HCT116 (cell line): ENCODE data around the gene SGSH. TPM values are rescaled to one million over a fixed set of nuclear protein-coding genes. Genes with fewer than 3 reads are reported as not detected.

Source experiments
- ATAC-seq: fragments of 200-7000 bp; cut with Tn5 transposase; 2 replicates; pipeline ENCODE4 v1.9.1; 2020; ENCODE audit warnings: mild to moderate bottlenecking, moderate library complexity
- BruUV-seq: library from RNA; stranded (reverse); fragments of 400-500 nt; replicated peaks from 2 replicates; lab custom pipeline; 2021; lab: Mats Ljungman, UMichigan
- CTCF ChIA-PET: fragments of 300-600 bp; sonication (Branson Sonifier 250); formaldehyde crosslinking; loops from one replicate; lab custom pipeline; 2021; ENCODE audit warnings: antibody characterized with exemption; lab: Charles Lee
- POLR2A ChIA-PET: fragments of 300-600, 350-600 bp; sonication (Branson Sonifier 250); formaldehyde crosslinking; loops from one replicate; lab custom pipeline; 2021; ENCODE audit warnings: antibody characterized with exemption; lab: Charles Lee
- RAD21 ChIA-PET, 2 experiments: fragments of 300-600 bp; sonication (Branson Sonifier 250); formaldehyde crosslinking; loops; one replicate each; lab custom pipeline; 2023; ENCODE audit warnings: low total read pairs in 2 of 2; ENCODE audit not compliant: uncharacterized antibody in 2 of 2, unreplicated experiment in 2 of 2, low non-redundant PET in 1 of 2; lab: Charles Lee
- DNase-seq: peaks from one replicate; pipeline ENCODE4 v3.0.0-alpha.2; 2010; ENCODE audit warnings: low read depth, low spot score
- H2AFZ ChIP-seq: fragments of 200-600 bp; shearing (Covaris generic), sonication (generic); 2 replicates; pipeline ENCODE4 v1.6.1; 2017; ENCODE audit warnings: low read depth, mixed run types, mixed read lengths, antibody characterized with exemption, low read length; ENCODE audit not compliant: poor library complexity, severe bottlenecking
- H3K27ac ChIP-seq: 2 replicates; pipeline ENCODE4 v1.5.1; 2012; ENCODE audit warnings: low read depth, low read length
- H3K27me3 ChIP-seq: fragments of 200-600 bp; sonication (generic); 2 replicates; pipeline ENCODE4 v1.6.1; 2016; ENCODE audit warnings: mixed run types, low read length, mixed read lengths; ENCODE audit not compliant: insufficient read depth
- H3K36me3 ChIP-seq, 2 experiments: fragments of 200-500 bp in 1 of 2; fragments of 200-600 bp in 1 of 2; sonication (Bioruptor generic) in 1 of 2; sonication (generic) in 1 of 2; 2 replicates each; pipeline versions ENCODE4 v1.5.1 to v1.6.1; 2014 to 2016; ENCODE audit warnings: low read length in 2 of 2, inconsistent platforms in 1 of 2, mixed read lengths in 1 of 2, mixed run types in 1 of 2; ENCODE audit not compliant: insufficient read depth in 2 of 2, control insufficient read depth in 1 of 2
- H3K4me1 ChIP-seq, 2 experiments: fragments of 200-600 bp in 1 of 2; sonication (generic) in 1 of 2; 2 replicates each; pipeline versions ENCODE4 v1.5.1 to v1.6.1; 2012 to 2017; ENCODE audit warnings: low read length in 2 of 2, inconsistent platforms in 1 of 2, mild to moderate bottlenecking in 1 of 2, mixed read lengths in 1 of 2, mixed run types in 1 of 2, moderate library complexity in 1 of 2; ENCODE audit not compliant: insufficient read depth in 2 of 2, control insufficient read depth in 1 of 2
- H3K4me2 ChIP-seq: fragments of 200-600 bp; sonication (generic); 2 replicates; pipeline ENCODE4 v1.6.1; 2017; ENCODE audit warnings: mixed run types, low read length, mixed read lengths
- H3K4me3 ChIP-seq, 2 experiments: fragments of 200-600 bp in 1 of 2; sonication (generic) in 1 of 2; replicated peaks in 1 of 2; 2 replicates each; pipeline ENCODE4 v1.5.1; 2011 to 2016; ENCODE audit warnings: low read length in 2 of 2, control low read depth in 1 of 2, low read depth in 1 of 2, mild to moderate bottlenecking in 1 of 2, mixed read lengths in 1 of 2, mixed run types in 1 of 2
- H3K79me2 ChIP-seq: fragments of 200-600 bp; sonication (generic); 2 replicates; pipeline ENCODE4 v1.6.1; 2017; ENCODE audit warnings: mild to moderate bottlenecking, mixed run types, low read length, moderate library complexity, mixed read lengths; ENCODE audit not compliant: insufficient read depth
- H3K9ac ChIP-seq: fragments of 200-600 bp; sonication (generic); 2 replicates; pipeline ENCODE4 v1.6.1; 2016; ENCODE audit warnings: low read length, mixed read lengths
- H3K9me2 ChIP-seq: fragments of 200-600 bp; sonication (generic), shearing (Covaris generic); 2 replicates; pipeline ENCODE4 v1.6.1; 2017; ENCODE audit warnings: mixed run types, mild to moderate bottlenecking, moderate library complexity; ENCODE audit not compliant: insufficient read depth
- H3K9me3 ChIP-seq, 2 experiments: fragments of 200-500 bp in 1 of 2; fragments of 200-600 bp in 1 of 2; sonication (Bioruptor generic) in 1 of 2; sonication (generic) in 1 of 2; 2 replicates each; pipeline ENCODE4 v1.6.1; 2014 to 2017; ENCODE audit warnings: low read length in 2 of 2, mixed read lengths in 2 of 2, inconsistent platforms in 1 of 2, low read depth in 1 of 2, mild to moderate bottlenecking in 1 of 2, mixed run types in 1 of 2, moderate library complexity in 1 of 2; ENCODE audit not compliant: control insufficient read depth in 1 of 2, insufficient read depth in 1 of 2
- H4K20me1 ChIP-seq: fragments of 200-600 bp; sonication (generic), shearing (Covaris generic); 2 replicates; pipeline ENCODE4 v1.6.1; 2017; ENCODE audit warnings: mixed run types, mild to moderate bottlenecking, moderate library complexity; ENCODE audit not compliant: insufficient read depth
- CTCF ChIP-seq, 3 experiments: fragments of 200-600 bp in 1 of 3; sonication (generic) in 1 of 3; IDR thresholded peaks in 2 of 3; conservative IDR thresholded peaks in 1 of 3; 2 replicates each; pipeline ENCODE4 v1.5.1; 2012 to 2017; ENCODE audit warnings: low read depth in 2 of 3, low read length in 2 of 3, antibody characterized with exemption in 1 of 3, borderline replicate concordance in 1 of 3, control low read depth in 1 of 3, mild to moderate bottlenecking in 1 of 3, mixed read lengths in 1 of 3, mixed run types in 1 of 3, moderate library complexity in 1 of 3; ENCODE audit not compliant: insufficient read depth in 1 of 3
- JUND ChIP-seq: IDR thresholded peaks from 2 replicates; pipeline ENCODE4 v1.6.1; 2012
- SIN3A ChIP-seq: IDR thresholded peaks from 2 replicates; pipeline ENCODE4 v1.6.1; 2012; ENCODE audit warnings: low read depth
- SP1 ChIP-seq: IDR thresholded peaks from 2 replicates; pipeline ENCODE4 v1.6.1; 2012; ENCODE audit warnings: low read depth
- intact Hi-C: fragments of 100-400 bp; cut with micrococcal nuclease; formaldehyde crosslinking; loops from 2 replicates; pipeline ENCODE4 v1.10.0; 2022
- total RNA-seq: library from RNA; stranded (reverse); gene quantifications from one replicate; pipeline ENCODE4 v1.2.1, GENCODE V29; 2021; ENCODE audit not compliant: unreplicated experiment
- TF ChIP-seq, protein P1 (sequence below): IDR thresholded peaks from 2 replicates; pipeline ENCODE4 v1.6.1; 2012; ENCODE audit warnings: low read depth

SGSH gene
- total RNA-seq, 1 experiment from 2014 or later = 34.4 TPM

DNA sequence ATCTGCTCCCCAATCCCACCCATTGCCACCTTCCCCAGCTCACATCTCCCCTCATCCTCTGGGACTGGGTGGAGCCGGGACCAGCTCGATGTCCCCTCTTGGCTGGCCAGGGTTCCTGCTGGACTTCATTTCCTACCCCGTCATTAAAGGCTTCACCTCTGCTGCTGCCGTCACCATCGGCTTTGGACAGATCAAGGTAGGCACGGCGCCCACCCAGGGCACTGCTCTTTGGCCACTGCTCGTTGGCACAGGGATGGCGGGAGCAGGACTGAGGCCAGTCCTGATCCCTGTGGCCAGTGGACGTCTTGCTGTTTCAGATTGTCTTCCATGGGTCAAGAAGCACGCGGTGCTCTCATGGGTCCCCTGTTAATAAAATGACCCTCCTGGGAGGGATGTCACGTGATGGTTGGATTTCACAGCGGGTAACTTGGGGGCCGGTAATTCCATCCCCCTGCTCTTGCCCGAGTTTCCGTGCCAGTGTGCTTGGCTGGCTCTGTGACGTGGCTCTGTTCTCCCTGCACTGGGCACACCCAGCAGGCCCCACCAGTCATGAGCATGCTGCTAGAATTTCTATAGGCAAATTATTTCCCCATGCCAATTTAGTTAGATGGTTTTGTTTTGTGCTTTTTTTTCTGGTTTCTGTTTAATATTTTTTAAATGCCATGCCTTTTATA, 3.1 kb upstream of the SGSH start (continued):
- TF ChIP-seq CTCF (IDR thresholded peaks at IDR 0.05 in 2 of 3, conservative IDR thresholded peaks at IDR 0.05 in 1 of 3; ENCODE audit: borderline replicate concordance in 1 of 3, insufficient read depth in 1 of 3, low read depth in 2 of 3, low read length in 2 of 3) (no peak), JUND (no peak), SIN3A (no peak), SP1 (no peak)
- TF ChIP-seq, all 23 proteins: peak for 0

DNA sequence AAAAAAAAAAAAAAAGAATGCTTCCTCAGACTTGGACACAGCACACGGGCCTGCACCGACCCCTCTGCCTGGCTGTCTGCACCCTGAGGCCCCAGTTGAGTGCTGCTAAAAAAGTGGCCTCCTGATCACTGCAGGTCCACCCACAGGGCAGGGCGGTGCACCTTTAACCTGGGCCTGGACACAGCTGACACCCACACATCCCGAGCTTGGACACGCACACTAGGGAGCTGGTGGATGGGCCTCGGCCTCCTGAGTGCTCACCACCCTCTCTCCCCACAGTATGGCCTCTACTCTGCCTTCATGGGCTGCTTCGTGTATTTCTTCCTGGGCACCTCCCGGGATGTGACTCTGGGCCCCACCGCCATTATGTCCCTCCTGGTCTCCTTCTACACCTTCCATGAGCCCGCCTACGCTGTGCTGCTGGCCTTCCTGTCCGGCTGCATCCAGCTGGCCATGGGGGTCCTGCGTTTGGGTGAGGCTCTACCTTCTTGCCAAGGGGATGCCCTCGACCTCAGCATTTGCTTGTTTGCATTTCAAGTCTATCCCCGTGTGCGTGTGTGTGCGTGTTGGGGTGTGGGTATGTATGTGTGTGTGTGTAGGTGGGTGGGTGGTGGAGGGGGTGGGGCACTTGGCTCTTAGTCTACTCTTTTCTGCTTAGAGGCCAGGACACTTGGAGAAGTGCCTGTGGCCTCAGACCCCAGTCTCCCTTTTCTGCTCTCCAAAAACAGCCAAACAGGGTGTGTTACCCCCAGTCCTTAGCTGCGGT, 2.4 kb upstream of the SGSH start:
- no peak overlapping the region for H3K9ac ChIP-seq
- H3K27ac ChIP-seq = no peak overlapping the region; the same call in 1 of the 2 replicates
- H3K79me2 ChIP-seq = peaks cover 15% of the 10 kb centered on the region
- H3K4me2 ChIP-seq = no peak overlapping the region
- TF ChIP-seq, protein P1, sequence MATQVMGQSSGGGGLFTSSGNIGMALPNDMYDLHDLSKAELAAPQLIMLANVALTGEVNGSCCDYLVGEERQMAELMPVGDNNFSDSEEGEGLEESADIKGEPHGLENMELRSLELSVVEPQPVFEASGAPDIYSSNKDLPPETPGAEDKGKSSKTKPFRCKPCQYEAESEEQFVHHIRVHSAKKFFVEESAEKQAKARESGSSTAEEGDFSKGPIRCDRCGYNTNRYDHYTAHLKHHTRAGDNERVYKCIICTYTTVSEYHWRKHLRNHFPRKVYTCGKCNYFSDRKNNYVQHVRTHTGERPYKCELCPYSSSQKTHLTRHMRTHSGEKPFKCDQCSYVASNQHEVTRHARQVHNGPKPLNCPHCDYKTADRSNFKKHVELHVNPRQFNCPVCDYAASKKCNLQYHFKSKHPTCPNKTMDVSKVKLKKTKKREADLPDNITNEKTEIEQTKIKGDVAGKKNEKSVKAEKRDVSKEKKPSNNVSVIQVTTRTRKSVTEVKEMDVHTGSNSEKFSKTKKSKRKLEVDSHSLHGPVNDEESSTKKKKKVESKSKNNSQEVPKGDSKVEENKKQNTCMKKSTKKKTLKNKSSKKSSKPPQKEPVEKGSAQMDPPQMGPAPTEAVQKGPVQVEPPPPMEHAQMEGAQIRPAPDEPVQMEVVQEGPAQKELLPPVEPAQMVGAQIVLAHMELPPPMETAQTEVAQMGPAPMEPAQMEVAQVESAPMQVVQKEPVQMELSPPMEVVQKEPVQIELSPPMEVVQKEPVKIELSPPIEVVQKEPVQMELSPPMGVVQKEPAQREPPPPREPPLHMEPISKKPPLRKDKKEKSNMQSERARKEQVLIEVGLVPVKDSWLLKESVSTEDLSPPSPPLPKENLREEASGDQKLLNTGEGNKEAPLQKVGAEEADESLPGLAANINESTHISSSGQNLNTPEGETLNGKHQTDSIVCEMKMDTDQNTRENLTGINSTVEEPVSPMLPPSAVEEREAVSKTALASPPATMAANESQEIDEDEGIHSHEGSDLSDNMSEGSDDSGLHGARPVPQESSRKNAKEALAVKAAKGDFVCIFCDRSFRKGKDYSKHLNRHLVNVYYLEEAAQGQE = no peak
- TF ChIP-seq, all 23 proteins: peak for 0
- POLR2A ChIA-PET = interaction anchor here (0.6 kb wide), 1 partner anchor 383 kb away, joined by 5 read pairs; the partner anchor contains the start of gene CBX4
- Histone ChIP-seq H3K9me2 (no peaks in the 10 kb centered on the region), H3K4me1 (peaks cover 8 to 15% of the 10 kb centered on the region in 2 experiments; a peak in 3 of 4 replicates), H3K4me3 (no peak overlapping the region), H2AFZ (no peak overlapping the region), H3K9me3 (no peaks in the 10 kb centered on the region), H3K36me3 (peaks cover 0 to 3% of the 10 kb centered on the region in 2 experiments; a peak in 1 of 4 replicates), H3K27me3 (no peaks in the 10 kb centered on the region), H4K20me1 (no peaks in the 10 kb centered on the region)
- no peak for DNase-seq
- RAD21 ChIA-PET = interaction anchor here in 1 of 2 experiments (0.6 kb wide), 1 partner anchor 76 kb away, joined by 3 read pairs; no protein-coding TSS in a partner anchor
- ATAC-seq = no peak
- intact Hi-C loops = no loop called here
- CTCF ChIA-PET = no interaction called here
- BruUV-seq = no TSS peak
